Subcutaneous adipose tissue (tissue), 4 donors: Measurements from ENCODE around the gene TMEM184A. TPM values are rescaled to one million over a fixed set of nuclear protein-coding genes. Genes with fewer than 3 reads are reported as not detected.

Experiments used
- CTCF ChIP-seq: fragments of 450-650 bp; IDR thresholded peaks from one replicate; pipeline ENCODE4 v1.5.1; 2016; ENCODE audit warnings: low read depth, mild to moderate bottlenecking, control low read depth, antibody characterized with exemption, moderate library complexity
- total RNA-seq, 4 donors: library from RNA; depleted of rRNA; stranded (reverse); fragments of >200 nt; gene quantifications; one replicate each; pipeline ENCODE4 v1.1.0, GENCODE V29; 2016

TMEM184A gene
- total RNA-seq, 4 donors from 2014 or later = under 0.01 to 0.17 TPM; not detected in 2

GRCh38 chr7:1553512-1554210, 2.3 kb downstream of the TMEM184A start:
- TF ChIP-seq CTCF = no peak

- no peak for TF ChIP-seq CTCF
Observed at GRCh38 chr7:1552200-1552599, 3.8 kb downstream of the TMEM184A start.

- TF ChIP-seq CTCF = no peak
Observed at GRCh38 chr7:1550846-1551155, 5.2 kb downstream of the TMEM184A start.

GRCh38 chr7:1550005-1550845, 5.8 kb downstream of the TMEM184A start:
- no peak for TF ChIP-seq CTCF

- TF ChIP-seq CTCF = no peak
Observed at GRCh38 chr7:1549357-1550004, 6.5 kb downstream of the TMEM184A start.

GRCh38 chr7:1548944-1549343, 7.1 kb downstream of the TMEM184A start:
- TF ChIP-seq CTCF = no peak

- no peak for TF ChIP-seq CTCF
Observed at GRCh38 chr7:1548438-1548831, 7.6 kb downstream of the TMEM184A start.
